Ectodermal cell (in vitro differentiated cells): ENCODE data around the gene AKT2.

Experiments
- H3K27ac ChIP-seq: 2 replicates; pipeline ENCODE4 v1.7.0; 2013; ENCODE audit warnings: mild to moderate bottlenecking, low read depth, low read length; ENCODE audit not compliant: insufficient read depth, poor library complexity, severe bottlenecking
- H3K27me3 ChIP-seq: 2 replicates; pipeline ENCODE4 v1.7.0; 2013; ENCODE audit warnings: mild to moderate bottlenecking, low read length; ENCODE audit not compliant: insufficient read depth, control insufficient read depth, poor library complexity, severe bottlenecking
- H3K36me3 ChIP-seq: one replicate; pipeline ENCODE4 v1.7.0; 2013; ENCODE audit warnings: low read length; ENCODE audit not compliant: control insufficient read depth, insufficient read depth
- H3K4me1 ChIP-seq: one replicate; pipeline ENCODE4 v1.7.0; 2013; ENCODE audit warnings: low read length; ENCODE audit not compliant: control insufficient read depth, insufficient read depth
- H3K4me3 ChIP-seq: 2 replicates; pipeline ENCODE4 v1.7.0; 2013; ENCODE audit warnings: low read depth, low read length, control low read depth; ENCODE audit not compliant: insufficient read depth
- H3K9me3 ChIP-seq: 2 replicates; pipeline ENCODE4 v1.7.0; 2013; ENCODE audit warnings: mild to moderate bottlenecking, low read length, moderate library complexity; ENCODE audit not compliant: control insufficient read depth
- WGBS, 2 experiments: methylation state at CpG; one replicate each; pipeline ENCODE4 v1.1.7; 2013; ENCODE audit warnings: missing lambda C conversion rate in 2 of 2; 5-methylcytosine and 5-hydroxymethylcytosine counted together

AKT2 gene

DNA sequence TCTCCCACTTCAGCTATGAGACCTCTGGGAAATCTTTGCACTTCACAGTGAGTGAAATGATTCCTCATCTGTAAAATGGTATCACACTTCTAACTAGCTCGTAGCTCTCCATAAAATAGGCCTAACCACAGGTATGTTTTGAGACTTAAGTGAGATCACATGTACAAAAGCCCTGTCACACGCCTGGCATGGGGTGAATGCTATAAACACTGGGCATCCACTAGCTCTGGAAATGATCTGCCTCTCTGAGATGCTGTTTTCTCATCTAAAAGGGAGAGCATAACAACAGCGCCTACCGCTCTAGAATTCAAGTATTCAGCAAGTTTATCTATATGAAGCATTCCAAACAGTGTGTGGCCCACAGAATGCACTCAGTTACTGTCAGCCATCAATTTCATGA lies 2.2 kb downstream of the AKT2 start:
- no peaks in the 10 kb centered on the region for H3K27me3 ChIP-seq
- H3K4me1 ChIP-seq, result peaks cover 13% of the 10 kb centered on the region
- no peak overlapping the region for H3K27ac ChIP-seq
- no peaks in the 10 kb centered on the region for H3K9me3 ChIP-seq
- H3K36me3 ChIP-seq, result no peaks in the 10 kb centered on the region
- WGBS, 2 experiments, result 92 to 96% methylated on average over 4 of the region's 4 CpGs
- H3K4me3 ChIP-seq, result no peak overlapping the region

DNA sequence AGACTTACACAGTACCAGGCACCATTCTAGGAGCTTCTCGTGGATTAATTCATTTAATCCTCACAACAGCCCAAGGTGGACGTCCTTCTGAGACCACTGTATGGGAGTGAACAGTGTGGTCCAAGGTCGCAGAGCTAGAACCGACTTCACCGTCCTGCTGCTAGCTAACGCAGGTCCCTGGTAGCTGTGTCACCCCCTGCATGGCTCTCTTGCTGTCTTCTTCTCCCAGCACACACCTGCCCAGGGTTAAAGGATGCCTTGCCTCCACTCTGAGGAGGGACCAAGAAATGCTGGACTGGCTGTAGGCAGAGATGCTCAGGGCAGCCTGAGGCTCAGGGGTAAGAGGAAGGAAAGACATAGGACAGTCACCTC lies 3.0 kb downstream of the AKT2 start:
- Histone ChIP-seq H3K36me3 (no peaks in the 10 kb centered on the region), H3K4me1 (peaks cover 13% of the 10 kb centered on the region), H3K27ac (no peak overlapping the region), H3K9me3 (no peaks in the 10 kb centered on the region), H3K4me3 (no peak overlapping the region), H3K27me3 (no peaks in the 10 kb centered on the region)
- WGBS, 2 experiments, result 96 to 97% methylated on average over 6 of the region's 6 CpGs

DNA sequence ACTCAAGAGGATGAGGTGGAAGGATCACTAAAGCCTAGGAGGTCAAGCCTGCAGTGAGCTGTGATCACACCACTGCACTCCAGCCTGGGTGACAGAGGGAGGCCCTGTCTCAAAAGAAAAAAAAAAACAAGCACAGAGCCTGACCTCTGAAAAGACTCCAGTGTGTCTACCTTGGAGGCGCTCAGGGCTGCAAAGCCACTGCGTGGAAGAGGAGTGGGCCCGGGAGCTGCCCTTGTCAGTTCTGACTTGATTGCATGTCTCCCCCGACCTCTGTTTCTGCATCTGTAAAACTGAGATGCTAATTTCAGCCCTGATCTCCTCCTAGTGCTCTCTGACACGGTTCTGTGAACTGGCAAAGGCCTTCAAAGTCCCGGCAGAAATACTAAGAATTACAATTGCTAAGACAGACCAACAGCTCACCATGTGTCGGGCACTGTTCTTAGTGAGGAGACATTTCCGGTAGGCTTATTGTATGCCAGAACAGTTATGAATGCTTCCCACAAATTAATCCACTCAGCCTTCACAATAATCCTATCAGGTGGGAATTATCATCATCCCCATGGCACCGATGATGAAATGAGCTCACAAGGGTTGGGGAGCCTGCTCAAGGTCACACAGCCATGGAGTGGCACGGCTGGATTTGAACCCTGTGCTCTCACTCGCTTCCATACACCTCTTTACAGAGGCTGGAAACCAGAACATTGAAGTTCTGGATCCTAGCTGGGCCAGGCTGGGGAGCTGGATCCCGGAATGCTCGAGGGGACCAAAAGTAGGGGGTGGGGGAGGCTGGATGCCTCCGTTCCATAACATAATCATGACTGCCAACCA lies 3.5 kb downstream of the AKT2 start:
- whole genome bisulfite sequencing, 2 experiments, result 90% methylated on average over 14 of the region's 14 CpGs
- H3K27ac ChIP-seq, result no peak overlapping the region
- no peaks in the 10 kb centered on the region for H3K9me3 ChIP-seq
- no peaks in the 10 kb centered on the region for H3K36me3 ChIP-seq
- H3K27me3 ChIP-seq, result no peaks in the 10 kb centered on the region
- peaks cover 13% of the 10 kb centered on the region for H3K4me1 ChIP-seq
- no peak overlapping the region for H3K4me3 ChIP-seq

DNA sequence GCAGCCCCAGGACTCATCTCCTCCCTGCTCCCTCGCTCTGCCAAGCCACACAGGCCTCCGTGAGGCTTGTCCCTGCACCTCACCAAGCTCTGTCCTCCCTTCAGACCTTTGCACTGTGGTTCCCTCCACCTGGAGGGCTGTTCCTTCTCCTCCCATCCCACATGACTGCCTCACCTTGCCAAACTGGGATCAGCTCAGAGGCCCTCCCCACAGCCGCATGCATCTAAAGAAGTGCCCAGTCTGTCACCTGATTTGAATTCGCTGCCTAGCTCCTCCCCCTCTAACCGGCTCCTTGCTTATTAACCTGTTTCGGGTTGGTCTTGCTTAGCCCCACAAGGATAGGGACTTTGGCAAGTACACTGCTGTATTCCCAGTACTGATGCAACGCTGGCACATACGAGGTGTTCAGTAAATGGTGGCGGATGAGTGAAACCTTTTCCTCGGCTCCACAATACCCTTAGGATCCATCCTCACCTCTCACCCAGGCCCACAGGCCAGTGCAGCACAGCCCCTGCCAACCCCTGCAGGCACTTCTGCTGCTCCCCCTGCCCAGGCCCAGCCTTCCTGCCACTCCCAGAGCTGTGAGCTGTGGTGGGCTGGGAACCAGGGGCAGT lies 4.4 kb downstream of the AKT2 start:
- 85 to 86% methylated on average over 10 of the region's 10 CpGs for WGBS, 2 experiments
- Histone ChIP-seq H3K36me3 (no peaks in the 10 kb centered on the region), H3K4me3 (no peak overlapping the region), H3K27ac (no peak overlapping the region), H3K27me3 (no peaks in the 10 kb centered on the region), H3K4me1 (peaks cover 7% of the 10 kb centered on the region), H3K9me3 (no peaks in the 10 kb centered on the region)

DNA sequence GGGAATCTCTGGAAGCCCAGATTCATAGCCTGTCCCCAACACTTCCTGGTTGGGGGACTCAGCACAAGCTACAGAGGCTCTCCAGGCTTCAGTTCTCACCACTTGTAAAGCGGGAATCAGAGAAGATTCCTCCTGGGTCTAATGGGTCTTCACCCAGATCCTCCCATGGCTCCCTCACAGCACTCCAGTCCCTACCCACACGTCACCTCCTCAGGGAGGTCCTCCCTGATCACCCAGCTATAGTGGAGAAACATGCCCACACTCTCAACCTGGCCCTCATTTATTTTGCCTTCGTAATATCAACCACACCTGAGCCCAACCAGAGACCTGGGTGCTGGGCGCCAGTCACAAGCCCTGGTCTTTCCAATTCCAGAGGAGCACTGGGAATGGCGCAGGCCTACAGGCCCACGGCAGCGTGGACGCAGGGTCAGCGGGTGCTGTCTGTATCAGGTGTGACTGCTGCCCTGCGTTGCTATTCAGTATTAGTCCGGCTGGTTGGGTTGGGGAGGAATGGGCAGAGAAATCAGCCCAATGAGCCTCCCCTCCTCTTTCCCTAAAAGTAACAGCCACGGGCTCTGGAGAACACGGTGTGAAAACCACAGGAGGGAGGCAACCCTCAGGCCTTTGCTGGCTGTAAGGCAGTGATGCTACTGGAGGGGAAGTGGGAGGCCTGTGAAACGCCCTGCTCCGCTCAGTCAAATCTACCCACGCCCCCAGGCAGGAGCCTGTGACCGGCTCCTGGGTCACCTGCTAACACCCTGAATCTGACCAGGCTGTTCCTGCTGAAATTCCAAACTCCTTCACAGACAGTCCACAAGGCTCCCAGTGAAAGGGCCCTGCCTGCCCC lies 5.2 kb downstream of the AKT2 start:
- Histone ChIP-seq H3K9me3 (no peaks in the 10 kb centered on the region), H3K4me1 (peaks cover 10% of the 10 kb centered on the region), H3K27me3 (no peaks in the 10 kb centered on the region), H3K4me3 (no peak overlapping the region), H3K36me3 (no peaks in the 10 kb centered on the region), H3K27ac (no peak overlapping the region)
- WGBS, 2 experiments, result 92 to 93% methylated on average over 17 of the region's 17 CpGs

- 88 to 89% methylated on average over 15 of the region's 15 CpGs for WGBS, 2 experiments
- H3K4me1 ChIP-seq, result peaks cover 14% of the 10 kb centered on the region
- H3K36me3 ChIP-seq, result no peaks in the 10 kb centered on the region
- no peak overlapping the region for H3K4me3 ChIP-seq
- H3K9me3 ChIP-seq, result no peaks in the 10 kb centered on the region
- no peaks in the 10 kb centered on the region for H3K27me3 ChIP-seq
- no peak overlapping the region for H3K27ac ChIP-seq
Measured at GRCh38 chr19:40279120-40279551, 6.0 kb downstream of the AKT2 start.

DNA sequence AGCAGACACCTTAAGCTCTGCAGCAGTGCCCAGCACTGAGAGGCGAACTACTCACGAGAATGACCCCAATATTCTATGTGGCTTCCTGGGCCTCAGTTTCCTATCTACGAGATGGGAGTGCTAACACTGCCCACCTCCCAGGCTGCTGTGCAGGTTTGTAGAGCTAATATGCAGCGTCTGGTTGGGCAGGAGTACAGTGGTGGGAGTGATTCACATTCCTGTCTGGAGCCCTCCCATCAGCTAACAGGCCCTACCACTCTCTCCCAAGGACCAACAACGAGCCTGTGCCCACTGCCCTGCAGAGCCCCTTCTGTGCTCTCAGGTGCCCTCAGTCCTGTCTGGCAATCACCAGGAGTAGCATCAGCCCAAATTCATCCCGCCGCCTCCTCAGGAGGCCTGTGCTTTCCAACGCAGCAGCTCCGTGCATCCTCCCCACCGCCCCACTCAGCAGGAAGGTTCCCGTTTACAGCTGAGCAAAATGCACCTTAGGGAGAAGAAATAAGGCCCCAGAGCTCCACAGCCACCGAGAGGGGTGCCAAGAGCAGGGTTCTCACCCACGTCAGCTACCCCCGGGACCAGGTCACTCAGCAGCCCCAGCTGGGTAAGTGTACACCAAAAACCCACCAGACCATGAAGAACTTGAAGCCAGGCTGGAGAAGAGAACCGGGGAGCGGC lies 6.6 kb downstream of the AKT2 start:
- Histone ChIP-seq H3K27me3 (no peaks in the 10 kb centered on the region), H3K4me1 (peaks cover 14% of the 10 kb centered on the region), H3K27ac (no peak overlapping the region), H3K36me3 (no peaks in the 10 kb centered on the region), H3K9me3 (no peaks in the 10 kb centered on the region), H3K4me3 (no peak overlapping the region)
- 91 to 92% methylated on average over 16 of the region's 16 CpGs for WGBS, 2 experiments

- no peak overlapping the region for H3K27ac ChIP-seq
- no peaks in the 10 kb centered on the region for H3K36me3 ChIP-seq
- 95 to 96% methylated on average over 10 of the region's 10 CpGs for WGBS, 2 experiments
- H3K27me3 ChIP-seq, result no peaks in the 10 kb centered on the region
- no peak overlapping the region for H3K4me3 ChIP-seq
- no peaks in the 10 kb centered on the region for H3K9me3 ChIP-seq
- peaks cover 14% of the 10 kb centered on the region for H3K4me1 ChIP-seq
Measured at GRCh38 chr19:40277356-40278059, 7.6 kb downstream of the AKT2 start.

GRCh38 chr19:40274585-40275544 lies 10.3 kb downstream of the AKT2 start:
- H3K27me3 ChIP-seq, result no peaks in the 10 kb centered on the region
- H3K4me3 ChIP-seq, result no peak overlapping the region
- no peak overlapping the region for H3K27ac ChIP-seq
- 85 to 87% methylated on average over 28 of the region's 28 CpGs for WGBS, 2 experiments
- no peaks in the 10 kb centered on the region for H3K9me3 ChIP-seq
- H3K4me1 ChIP-seq, result peaks cover 14% of the 10 kb centered on the region
- no peaks in the 10 kb centered on the region for H3K36me3 ChIP-seq
